Right atrium auricular region (tissue), 2 donors: ENCODE data around the gene CACNG1. TPM values are rescaled to one million over a fixed set of nuclear protein-coding genes. Genes with fewer than 3 reads are reported as not detected.

ENCODE experiments used
- DNase-seq: peaks from one replicate; pipeline ENCODE4 v3.0.0-alpha.2; 2019; ENCODE audit warnings: low spot score
- H3K27ac ChIP-seq, 2 donors: fragments of 200-600 bp; sonication (generic); 1 replicate in 1 of 2; 2 replicates in 1 of 2; pipeline ENCODE4 v1.5.1; 2016 to 2019
- H3K27me3 ChIP-seq, 2 donors: fragments of 200-600 bp; sonication (generic); one replicate each; pipeline versions ENCODE4 v1.5.1 to v1.6.0; 2017 to 2019
- H3K36me3 ChIP-seq: fragments of 200-600 bp; sonication (generic); one replicate; pipeline ENCODE4 v1.5.1; 2016
- H3K4me1 ChIP-seq, 2 donors: fragments of 200-600 bp; sonication (generic); one replicate each; pipeline versions ENCODE4 v1.5.1 to v1.6.0; 2017 to 2019
- H3K4me3 ChIP-seq, 2 donors: fragments of 200-600 bp; sonication (generic); 1 replicate in 1 of 2; 2 replicates in 1 of 2; pipeline ENCODE4 v1.5.1; 2017 to 2019; ENCODE audit warnings: mild to moderate bottlenecking in 1 of 2, moderate library complexity in 1 of 2
- H3K9me3 ChIP-seq, 2 donors: fragments of 200-600 bp; sonication (generic); one replicate each; pipeline ENCODE4 v1.5.1; 2019
- total RNA-seq, 2 donors: library from RNA; depleted of rRNA; stranded (reverse); fragments of >200 nt; gene quantifications; one replicate each; pipeline ENCODE4 v1.1.0, GENCODE V29; 2016
- TF ChIP-seq, protein P1 (sequence below), 2 donors: fragments of 200-600 bp; sonication (generic); IDR thresholded peaks; one replicate each; pipeline ENCODE4 v1.5.1; 2019; ENCODE audit warnings: antibody characterized with exemption in 2 of 2

Gene CACNG1
- total RNA-seq, 2 donors from 2014 or later, result not detected

- Histone ChIP-seq H3K4me3 (no peak overlapping the region), H3K36me3 (no peaks in the 10 kb centered on the region), H3K9me3 (no peaks in the 10 kb centered on the region), H3K4me1 (no peaks in the 10 kb centered on the region), H3K27me3 (no peaks in the 10 kb centered on the region), H3K27ac (no peak overlapping the region)
- TF ChIP-seq, protein P1, sequence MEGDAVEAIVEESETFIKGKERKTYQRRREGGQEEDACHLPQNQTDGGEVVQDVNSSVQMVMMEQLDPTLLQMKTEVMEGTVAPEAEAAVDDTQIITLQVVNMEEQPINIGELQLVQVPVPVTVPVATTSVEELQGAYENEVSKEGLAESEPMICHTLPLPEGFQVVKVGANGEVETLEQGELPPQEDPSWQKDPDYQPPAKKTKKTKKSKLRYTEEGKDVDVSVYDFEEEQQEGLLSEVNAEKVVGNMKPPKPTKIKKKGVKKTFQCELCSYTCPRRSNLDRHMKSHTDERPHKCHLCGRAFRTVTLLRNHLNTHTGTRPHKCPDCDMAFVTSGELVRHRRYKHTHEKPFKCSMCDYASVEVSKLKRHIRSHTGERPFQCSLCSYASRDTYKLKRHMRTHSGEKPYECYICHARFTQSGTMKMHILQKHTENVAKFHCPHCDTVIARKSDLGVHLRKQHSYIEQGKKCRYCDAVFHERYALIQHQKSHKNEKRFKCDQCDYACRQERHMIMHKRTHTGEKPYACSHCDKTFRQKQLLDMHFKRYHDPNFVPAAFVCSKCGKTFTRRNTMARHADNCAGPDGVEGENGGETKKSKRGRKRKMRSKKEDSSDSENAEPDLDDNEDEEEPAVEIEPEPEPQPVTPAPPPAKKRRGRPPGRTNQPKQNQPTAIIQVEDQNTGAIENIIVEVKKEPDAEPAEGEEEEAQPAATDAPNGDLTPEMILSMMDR (IDR thresholded peaks at IDR 0.05), result no peak
- no peak for DNase-seq
Measured at GRCh38 chr17:67021196-67021595, 23.2 kb upstream of the CACNG1 start.

DNA sequence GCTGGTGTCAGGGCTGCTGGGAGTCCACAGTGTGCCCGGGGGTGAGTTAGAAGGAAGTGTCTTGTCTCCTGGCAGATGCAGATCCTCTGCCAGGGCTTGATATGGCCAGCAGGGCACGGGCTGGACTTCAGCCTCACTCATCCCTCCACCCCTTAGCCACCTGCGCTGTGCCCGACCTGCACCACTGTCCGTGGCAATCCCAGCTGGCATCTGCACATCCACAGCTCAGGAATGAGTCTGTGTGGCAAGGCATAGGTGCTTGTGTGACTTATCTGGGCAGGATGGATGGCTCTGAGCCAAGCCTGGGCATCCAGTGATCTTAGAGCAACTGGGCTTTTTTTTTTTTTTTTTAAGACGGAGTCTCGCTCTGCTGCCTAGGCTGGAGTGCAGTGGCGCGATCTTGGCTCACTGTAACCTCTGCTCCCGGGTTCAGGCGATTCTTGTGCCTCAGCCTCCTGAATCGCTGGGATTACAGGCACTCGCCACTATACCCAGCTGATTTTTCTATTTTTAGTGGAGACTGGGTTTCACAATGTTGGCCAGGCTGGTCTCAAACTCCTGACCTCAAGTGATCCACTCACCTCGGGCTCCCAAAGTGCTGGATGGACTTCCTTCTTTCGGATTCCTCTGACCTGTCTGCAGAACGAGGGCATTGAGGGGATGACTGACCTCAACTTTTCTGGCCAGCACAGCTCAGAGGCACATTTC lies 22.5 kb upstream of the CACNG1 start:
- H3K27ac ChIP-seq, result no peak overlapping the region

DNA sequence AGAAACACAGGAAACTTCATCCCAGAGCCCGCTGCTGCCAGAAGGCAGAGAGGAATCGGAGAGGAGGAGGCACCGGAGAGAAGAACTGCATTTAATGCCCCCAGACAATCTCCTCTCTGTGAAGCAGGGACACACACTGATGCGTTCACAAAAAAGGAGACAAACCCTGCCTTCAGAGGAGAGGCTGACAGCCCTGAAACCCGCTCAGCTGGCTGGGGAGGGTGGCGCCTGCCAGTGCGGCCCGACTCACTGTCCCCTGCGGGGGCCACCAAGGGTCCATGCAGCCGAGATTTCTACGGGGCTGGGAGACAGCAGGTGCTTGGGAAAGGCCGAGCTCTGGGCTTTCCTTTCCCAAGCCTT lies 21.9 kb upstream of the CACNG1 start:
- Histone ChIP-seq H3K27ac (no peak overlapping the region), H3K4me3 (no peak overlapping the region), H3K4me1 (no peaks in the 10 kb centered on the region), H3K9me3 (no peaks in the 10 kb centered on the region), H3K36me3 (no peaks in the 10 kb centered on the region), H3K27me3 (no peaks in the 10 kb centered on the region)
- TF ChIP-seq, protein P1 (IDR thresholded peaks at IDR 0.05), result no peak
- DNase-seq, result no peak

More for the DNA sequence above, 22.5 kb upstream of the CACNG1 start:
- Histone ChIP-seq H3K27me3 (no peaks in the 10 kb centered on the region), H3K4me3 (no peak overlapping the region), H3K9me3 (no peaks in the 10 kb centered on the region), H3K4me1 (no peaks in the 10 kb centered on the region), H3K36me3 (no peaks in the 10 kb centered on the region)
- TF ChIP-seq, protein P1 (IDR thresholded peaks at IDR 0.05), result no peak
- DNase-seq, result no peak

GRCh38 chr17:67024736-67025135 lies 19.6 kb upstream of the CACNG1 start:
- H3K27ac ChIP-seq, result no peak overlapping the region
- TF ChIP-seq, protein P1 (IDR thresholded peaks at IDR 0.05), result no peak
- H3K36me3 ChIP-seq, result no peaks in the 10 kb centered on the region
- H3K27me3 ChIP-seq, result no peaks in the 10 kb centered on the region
- H3K4me1 ChIP-seq, result no peaks in the 10 kb centered on the region
- no peaks in the 10 kb centered on the region for H3K9me3 ChIP-seq
- no peak overlapping the region for H3K4me3 ChIP-seq
- DNase-seq, result no peak

GRCh38 chr17:67025216-67025792 lies 19.1 kb upstream of the CACNG1 start:
- Histone ChIP-seq H3K27me3 (no peaks in the 10 kb centered on the region), H3K4me3 (no peak overlapping the region), H3K4me1 (no peaks in the 10 kb centered on the region), H3K27ac (no peak overlapping the region), H3K9me3 (no peaks in the 10 kb centered on the region), H3K36me3 (no peaks in the 10 kb centered on the region)
- TF ChIP-seq, protein P1 (IDR thresholded peaks at IDR 0.05), result no peak
- DNase-seq, result no peak
